LNCAP (cell line): ENCODE data around the gene AKR1C3.

Experiments used
- TF ChIP-seq, protein P1 (sequence below): fragments of 450-650 bp; IDR thresholded peaks from 2 replicates; pipeline ENCODE4 v1.5.1; 2017; ENCODE audit warnings: mild to moderate bottlenecking

AKR1C3 gene

DNA sequence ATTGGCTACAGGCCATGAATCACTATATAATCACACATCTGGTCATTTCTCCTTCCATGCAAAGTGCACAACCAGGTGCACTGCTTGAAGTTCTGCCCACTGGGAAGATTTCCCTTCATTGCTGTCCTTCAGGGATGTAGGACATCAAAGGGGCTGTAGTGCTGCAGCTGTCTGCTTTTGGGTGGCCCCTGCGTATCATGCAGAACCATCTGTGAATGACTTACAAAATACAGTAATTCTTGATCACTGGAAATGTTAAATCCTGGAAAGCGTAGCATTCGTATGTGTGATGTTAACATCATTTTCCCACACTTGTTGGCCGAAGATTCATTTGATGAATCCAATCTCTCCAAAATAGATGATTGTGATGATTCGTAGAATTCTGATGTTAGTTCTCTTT is 22.4 kb downstream of the AKR1C3 start:
- TF ChIP-seq, protein P1, sequence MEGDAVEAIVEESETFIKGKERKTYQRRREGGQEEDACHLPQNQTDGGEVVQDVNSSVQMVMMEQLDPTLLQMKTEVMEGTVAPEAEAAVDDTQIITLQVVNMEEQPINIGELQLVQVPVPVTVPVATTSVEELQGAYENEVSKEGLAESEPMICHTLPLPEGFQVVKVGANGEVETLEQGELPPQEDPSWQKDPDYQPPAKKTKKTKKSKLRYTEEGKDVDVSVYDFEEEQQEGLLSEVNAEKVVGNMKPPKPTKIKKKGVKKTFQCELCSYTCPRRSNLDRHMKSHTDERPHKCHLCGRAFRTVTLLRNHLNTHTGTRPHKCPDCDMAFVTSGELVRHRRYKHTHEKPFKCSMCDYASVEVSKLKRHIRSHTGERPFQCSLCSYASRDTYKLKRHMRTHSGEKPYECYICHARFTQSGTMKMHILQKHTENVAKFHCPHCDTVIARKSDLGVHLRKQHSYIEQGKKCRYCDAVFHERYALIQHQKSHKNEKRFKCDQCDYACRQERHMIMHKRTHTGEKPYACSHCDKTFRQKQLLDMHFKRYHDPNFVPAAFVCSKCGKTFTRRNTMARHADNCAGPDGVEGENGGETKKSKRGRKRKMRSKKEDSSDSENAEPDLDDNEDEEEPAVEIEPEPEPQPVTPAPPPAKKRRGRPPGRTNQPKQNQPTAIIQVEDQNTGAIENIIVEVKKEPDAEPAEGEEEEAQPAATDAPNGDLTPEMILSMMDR, result no peak

DNA sequence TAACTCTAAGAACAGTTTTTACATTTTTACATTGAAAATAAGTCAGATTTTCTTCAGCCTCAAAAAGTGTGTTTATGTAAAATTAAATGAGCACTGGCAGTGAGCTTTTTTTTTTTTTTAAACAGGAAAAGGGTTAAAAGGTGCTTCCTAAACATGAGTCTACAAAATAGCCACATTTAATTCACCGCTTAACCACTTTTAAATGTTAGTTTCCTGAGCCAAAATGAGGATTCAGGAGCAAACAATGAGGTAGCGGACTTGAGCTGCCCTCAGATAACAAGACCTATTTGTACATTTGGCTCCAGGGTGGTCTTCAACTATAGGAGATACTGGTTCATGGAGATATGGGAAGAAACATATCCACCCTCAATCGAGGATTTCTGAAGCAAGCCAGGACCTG is 22.8 kb downstream of the AKR1C3 start:
- TF ChIP-seq, protein P1, result no peak

DNA sequence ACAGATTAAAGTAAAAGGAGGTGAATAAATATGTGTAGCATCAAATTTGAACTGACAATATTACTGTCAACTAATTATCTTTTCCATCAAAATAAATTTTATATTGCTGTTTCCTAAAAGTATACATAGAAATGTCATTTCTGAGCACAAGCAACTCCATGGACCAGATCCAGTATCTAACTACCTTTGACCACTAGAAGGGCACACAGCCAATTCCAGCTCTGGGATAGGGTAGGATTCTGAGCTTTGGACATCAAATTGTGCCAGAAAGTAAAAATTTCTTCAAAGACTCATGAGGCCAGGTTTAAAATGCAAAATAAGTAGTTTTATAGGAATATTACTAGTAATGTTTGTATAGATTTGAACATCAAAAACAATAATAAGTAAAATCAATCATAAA is 29.7 kb downstream of the AKR1C3 start:
- TF ChIP-seq, protein P1, result no peak

DNA sequence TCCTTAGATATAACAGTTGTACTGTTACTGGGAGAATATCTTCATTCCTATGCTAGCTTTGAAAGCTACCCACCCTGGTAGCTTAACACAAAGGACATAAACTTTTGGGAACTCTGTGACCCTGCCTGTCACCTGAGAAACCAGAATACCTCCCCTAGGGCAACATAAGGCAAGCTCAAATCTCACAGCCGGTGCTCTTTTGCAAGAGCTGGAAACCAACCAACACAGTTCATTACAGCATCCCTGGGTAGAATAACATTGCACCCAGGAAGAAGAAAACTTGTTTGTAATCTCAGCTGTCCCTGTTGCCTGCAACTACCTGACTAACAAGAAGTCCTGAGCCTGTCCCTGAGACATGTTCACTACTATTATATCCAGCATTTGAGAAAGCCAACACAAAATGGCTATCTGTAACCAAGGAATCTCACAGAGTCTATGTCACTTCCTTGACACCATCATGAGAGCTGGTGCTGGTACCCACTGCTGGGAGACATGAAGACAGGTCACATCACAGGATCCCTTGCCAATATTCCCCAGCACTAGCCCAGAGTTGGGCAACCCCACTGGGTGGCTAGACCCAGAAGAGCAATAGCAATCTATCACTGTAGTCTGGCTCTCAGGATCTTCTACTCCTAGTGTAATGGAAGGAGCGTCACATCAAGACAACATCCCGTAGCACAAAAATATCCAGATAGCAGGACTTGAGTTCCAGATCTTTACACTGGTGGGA is 31.3 kb downstream of the AKR1C3 start:
- TF ChIP-seq, protein P1, result no peak

DNA sequence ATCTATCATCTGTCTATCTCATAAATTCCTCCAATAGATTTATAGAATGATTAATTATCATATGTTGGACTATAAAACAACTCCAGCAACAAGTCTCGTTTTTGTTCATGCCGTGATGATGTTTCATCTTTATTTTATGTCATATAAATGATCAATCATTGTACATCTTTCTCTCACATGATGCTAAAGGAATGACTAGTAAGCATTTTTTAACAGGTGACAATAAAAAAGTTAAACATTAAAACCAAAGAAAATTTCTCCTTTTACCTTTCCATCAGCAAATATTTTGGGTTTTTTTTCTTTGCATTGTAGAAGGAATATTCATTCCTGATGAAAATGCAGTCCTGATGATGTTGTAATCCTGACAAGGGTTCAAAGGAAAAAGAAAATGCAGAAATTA is 41.4 kb downstream of the AKR1C3 start:
- TF ChIP-seq, protein P1, result no peak

DNA sequence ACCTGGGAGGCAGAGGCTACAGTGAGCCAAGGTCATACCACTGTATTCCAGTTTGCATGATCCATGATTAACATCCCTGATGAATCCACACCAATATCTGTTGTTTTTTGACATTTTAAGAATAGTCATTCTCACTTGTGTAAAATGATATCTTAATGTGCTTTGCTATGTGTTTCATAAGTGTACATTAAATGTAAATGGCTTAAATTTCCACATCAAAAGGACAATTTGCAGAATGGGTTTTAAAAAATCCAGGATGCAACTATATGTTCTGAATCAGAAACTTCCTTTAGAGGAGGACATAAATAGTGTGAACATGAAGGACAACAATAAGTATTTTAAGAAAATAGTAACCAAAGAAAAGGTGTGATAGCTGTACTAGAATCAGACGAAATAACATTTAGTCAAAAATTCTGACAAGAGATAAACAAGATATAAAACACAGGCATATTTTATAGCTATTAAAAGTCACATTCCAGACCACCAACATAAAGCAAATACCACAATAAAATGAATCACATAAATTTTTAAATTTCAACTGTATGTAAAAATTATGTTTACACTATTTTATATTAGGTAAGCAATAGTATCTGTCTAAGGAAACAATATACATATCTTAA is 42.4 kb downstream of the AKR1C3 start:
- TF ChIP-seq, protein P1, result no peak

DNA sequence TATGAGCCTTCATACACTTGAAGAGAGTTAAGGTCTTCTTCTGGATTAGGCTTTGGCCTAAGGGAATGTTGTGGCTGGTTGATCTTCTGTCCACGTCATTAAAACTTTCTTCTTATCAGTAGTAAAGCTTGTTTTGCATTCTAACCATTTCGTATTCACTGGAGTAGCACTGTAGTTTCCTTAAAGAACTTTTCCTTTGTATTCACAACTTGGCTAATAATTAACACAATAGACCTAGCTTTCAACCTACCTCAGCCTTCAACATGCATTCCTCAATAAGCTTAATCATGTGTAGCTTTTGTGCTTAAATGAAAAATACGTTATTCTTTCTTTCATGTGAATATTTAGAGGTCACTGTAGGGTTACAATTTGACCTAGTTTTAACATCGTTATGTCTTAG is 48.0 kb downstream of the AKR1C3 start:
- TF ChIP-seq, protein P1, result no peak
